K562 (cell line): Measurements from ENCODE around the gene ZFYVE28. TPM values are rescaled to one million over a fixed set of nuclear protein-coding genes. Genes with fewer than 3 reads are reported as not detected.

Source experiments
- MLX ChIP-seq, 2 experiments: fragments of 450-650 bp in 1 of 2; sonication (generic) in 1 of 2; formaldehyde crosslinking; conservative IDR thresholded peaks; 2 replicates each; pipeline versions ENCODE4 v1.4.0 to v1.8.1; 2020 to 2022; ENCODE audit warnings: mild to moderate bottlenecking in 1 of 2, missing genetic modification reagents in 1 of 2
- NR2F6 ChIP-seq: fragments of 450-650 bp; formaldehyde crosslinking; IDR thresholded peaks from 2 replicates; pipeline ENCODE4 v1.4.0; 2020; ENCODE audit warnings: mild to moderate bottlenecking
- PKNOX1 ChIP-seq: fragments of 450-650 bp; IDR thresholded peaks from 2 replicates; pipeline ENCODE4 v1.6.1; 2016
- SAFB2 ChIP-seq: fragments of 200-400 bp; formaldehyde crosslinking; IDR thresholded peaks from 2 replicates; pipeline ENCODE4 v1.6.1; 2018; ENCODE audit warnings: borderline replicate concordance, low read length, low read depth, moderate library complexity; ENCODE audit not compliant: severe bottlenecking
- SP2 ChIP-seq: IDR thresholded peaks from 2 replicates; pipeline ENCODE4 v1.6.1; 2011; ENCODE audit warnings: mild to moderate bottlenecking, low read depth, low read length, moderate library complexity; ENCODE audit not compliant: poor library complexity, severe bottlenecking; ENCODE audit errors: extremely low read depth
- ZBTB7A ChIP-seq: IDR thresholded peaks from 2 replicates; pipeline ENCODE4 v1.6.1; 2011; ENCODE audit warnings: low read depth, mild to moderate bottlenecking, low read length, moderate library complexity, borderline replicate concordance; ENCODE audit not compliant: control insufficient read depth
- ZNF609 ChIP-seq: sonication (generic); formaldehyde crosslinking; IDR thresholded peaks from 2 replicates; pipeline ENCODE4 v1.8.1; 2023; ENCODE audit warnings: missing genetic modification reagents, mild to moderate bottlenecking, borderline replicate concordance
- polyA plus RNA-seq, 8 experiments: library from polyadenylated mRNA; depleted of rRNA in 4 of 8; stranded (reverse) in 5 of 8; unstranded in 3 of 8; fragments of >200 nt; fragmentation: Nextera tagmentation in 2 of 8; fragmentation: Illumina TruSeq in 1 of 8; extraction: Ambion mirVana in 2 of 8; extraction: Trizol in 1 of 8; gene quantifications; 2 replicates each; pipeline versions ENCODE4 v1.2.1 to v1.2.3, GENCODE V29; 2011 to 2014; ENCODE audit warnings: inconsistent platforms in 1 of 8, missing spikeins in 1 of 8
- total RNA-seq, 7 experiments: library from RNA; depleted of rRNA in 6 of 7; stranded (reverse); fragments of >200 nt in 6 of 7; fragmentation: Illumina TruSeq in 2 of 7; extraction: Trizol in 2 of 7; gene quantifications; 2 replicates each; pipeline versions ENCODE4 v1.2.1 to v1.2.3, GENCODE V29; 2011 to 2021; ENCODE audit warnings: low replicate concordance in 1 of 7
- TF ChIP-seq, protein P1 (sequence below): fragments of 450-650 bp; IDR thresholded peaks from 2 replicates; pipeline ENCODE4 v1.6.1; 2014; ENCODE audit warnings: low read depth, mild to moderate bottlenecking, moderate library complexity, borderline replicate concordance
- TF ChIP-seq, protein P2 (sequence below): fragments of 250-450 bp; sonication (Bioruptor Pico); IDR thresholded peaks from 2 replicates; pipeline ENCODE4 v1.5.0; 2022; ENCODE audit warnings: mild to moderate bottlenecking

The ZFYVE28 gene
- total and polyA plus RNA-seq, 9 of the 15 experiments (the other 6 are each of a cell fraction or from before 2014, with no cell fraction given), result 1.3 to 24.8 (median 8.9) TPM

DNA sequence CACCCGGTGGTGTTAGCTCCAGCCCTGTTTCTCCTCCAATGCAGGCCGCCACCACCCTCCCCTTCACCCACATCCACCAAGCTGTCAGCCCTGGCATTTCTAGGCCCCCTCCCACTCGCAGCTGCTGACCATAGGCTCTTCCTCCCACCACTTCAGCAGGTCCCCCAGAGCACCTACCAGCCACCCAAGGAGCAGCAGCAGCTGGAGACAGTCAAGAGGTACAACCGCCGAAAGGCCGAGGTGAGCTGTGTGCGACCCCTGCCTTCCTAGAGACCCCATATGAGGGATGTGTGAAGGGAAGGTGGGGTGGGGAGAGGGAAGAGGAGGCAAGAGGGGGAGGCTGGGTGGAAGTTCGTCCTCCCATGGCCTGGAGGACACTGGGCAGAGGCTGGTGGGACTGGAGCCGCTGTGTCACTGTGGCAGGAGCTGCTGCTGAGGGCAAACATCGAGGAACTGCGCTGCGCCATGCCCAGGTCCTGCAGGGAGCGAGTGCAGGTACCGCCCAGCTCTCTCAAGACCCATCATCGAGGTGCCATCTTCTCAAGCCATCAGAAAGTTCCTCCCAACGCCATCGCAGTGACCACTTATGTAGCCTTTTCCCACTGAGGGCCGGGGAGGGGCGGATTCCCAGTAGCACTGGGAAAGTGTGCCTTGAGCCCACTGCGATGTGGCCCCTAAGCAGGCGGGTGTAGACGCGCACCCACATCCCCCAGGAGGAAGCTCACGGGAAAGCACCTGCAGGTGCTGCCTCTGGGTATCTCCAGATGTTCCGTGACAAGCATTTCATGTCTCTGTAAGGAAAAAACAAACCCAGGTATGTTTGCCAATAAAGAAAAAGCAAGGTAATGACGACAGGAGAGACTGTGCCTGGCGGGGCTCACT lies 31.3 kb upstream of the ZFYVE28 start (continued):
- TF ChIP-seq ZNF609 (CRISPR knock-in tag) (no peak), SP2 (no peak), MLX (CRISPR knock-in tag; conservative IDR thresholded peaks at IDR 0.05) (no peak), NR2F6 (CRISPR knock-in tag) (no peak), ZBTB7A (no peak), PKNOX1 (no peak), SAFB2 (no peak)
- TF ChIP-seq, protein P1, sequence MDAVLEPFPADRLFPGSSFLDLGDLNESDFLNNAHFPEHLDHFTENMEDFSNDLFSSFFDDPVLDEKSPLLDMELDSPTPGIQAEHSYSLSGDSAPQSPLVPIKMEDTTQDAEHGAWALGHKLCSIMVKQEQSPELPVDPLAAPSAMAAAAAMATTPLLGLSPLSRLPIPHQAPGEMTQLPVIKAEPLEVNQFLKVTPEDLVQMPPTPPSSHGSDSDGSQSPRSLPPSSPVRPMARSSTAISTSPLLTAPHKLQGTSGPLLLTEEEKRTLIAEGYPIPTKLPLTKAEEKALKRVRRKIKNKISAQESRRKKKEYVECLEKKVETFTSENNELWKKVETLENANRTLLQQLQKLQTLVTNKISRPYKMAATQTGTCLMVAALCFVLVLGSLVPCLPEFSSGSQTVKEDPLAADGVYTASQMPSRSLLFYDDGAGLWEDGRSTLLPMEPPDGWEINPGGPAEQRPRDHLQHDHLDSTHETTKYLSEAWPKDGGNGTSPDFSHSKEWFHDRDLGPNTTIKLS, result no peak
- TF ChIP-seq, protein P2, sequence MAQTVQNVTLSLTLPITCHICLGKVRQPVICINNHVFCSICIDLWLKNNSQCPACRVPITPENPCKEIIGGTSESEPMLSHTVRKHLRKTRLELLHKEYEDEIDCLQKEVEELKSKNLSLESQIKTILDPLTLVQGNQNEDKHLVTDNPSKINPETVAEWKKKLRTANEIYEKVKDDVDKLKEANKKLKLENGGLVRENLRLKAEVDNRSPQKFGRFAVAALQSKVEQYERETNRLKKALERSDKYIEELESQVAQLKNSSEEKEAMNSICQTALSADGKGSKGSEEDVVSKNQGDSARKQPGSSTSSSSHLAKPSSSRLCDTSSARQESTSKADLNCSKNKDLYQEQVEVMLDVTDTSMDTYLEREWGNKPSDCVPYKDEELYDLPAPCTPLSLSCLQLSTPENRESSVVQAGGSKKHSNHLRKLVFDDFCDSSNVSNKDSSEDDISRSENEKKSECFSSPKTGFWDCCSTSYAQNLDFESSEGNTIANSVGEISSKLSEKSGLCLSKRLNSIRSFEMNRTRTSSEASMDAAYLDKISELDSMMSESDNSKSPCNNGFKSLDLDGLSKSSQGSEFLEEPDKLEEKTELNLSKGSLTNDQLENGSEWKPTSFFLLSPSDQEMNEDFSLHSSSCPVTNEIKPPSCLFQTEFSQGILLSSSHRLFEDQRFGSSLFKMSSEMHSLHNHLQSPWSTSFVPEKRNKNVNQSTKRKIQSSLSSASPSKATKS, result no peak
